Measurements from ENCODE around the gene MARCHF3.

MARCHF3 gene

DNA sequence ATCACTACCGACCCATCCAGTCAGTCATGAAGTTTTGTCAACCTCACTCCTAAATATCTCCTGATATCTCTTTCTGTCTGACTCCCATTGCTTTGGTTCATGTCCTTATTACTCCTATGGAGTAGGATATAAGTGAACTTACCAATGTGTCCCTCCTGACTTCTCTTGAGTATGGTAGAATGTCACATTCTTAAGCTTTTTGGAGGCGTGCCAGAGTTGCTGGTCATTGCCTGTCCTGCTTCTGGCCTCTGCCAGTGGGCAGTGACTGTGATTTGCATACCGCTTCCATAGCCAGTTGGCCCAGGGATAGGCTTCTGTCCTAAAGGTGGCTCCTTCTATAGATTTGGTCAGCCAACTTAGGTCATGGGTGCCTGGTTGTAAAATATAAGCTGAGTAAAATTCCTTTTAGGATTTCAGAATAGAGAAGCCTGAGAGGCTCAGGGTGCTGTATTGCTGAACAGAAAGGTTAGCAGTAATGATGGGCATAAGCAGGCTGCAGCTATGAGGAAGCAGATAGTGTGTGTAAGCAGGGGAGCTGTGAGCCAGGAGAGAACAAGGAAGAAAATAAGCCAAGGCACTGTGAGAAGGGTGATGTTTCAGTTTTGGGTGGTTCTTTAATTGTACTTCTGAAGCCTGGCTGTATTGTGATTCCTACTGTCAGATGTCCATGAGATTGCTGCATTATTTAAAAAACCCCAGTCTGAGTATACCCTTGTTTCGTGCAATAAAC, 16.1 kb upstream of the MARCHF3 start:
- no peak for TF ChIP-seq CTCF (IDR thresholded peaks at IDR 0.05; ENCODE audit: borderline replicate concordance, insufficient read depth, low read depth, low read length)
- no peak overlapping the region for H3K4me3 ChIP-seq (ENCODE audit: low read depth, low read length)

- no peak overlapping the region for H3K4me3 ChIP-seq (ENCODE audit: low read depth, low read length)
- no peak for TF ChIP-seq CTCF (IDR thresholded peaks at IDR 0.05; ENCODE audit: borderline replicate concordance, insufficient read depth, low read depth, low read length)
Observed at GRCh38 chr5:127042593-127042992, 12.2 kb upstream of the MARCHF3 start.

DNA sequence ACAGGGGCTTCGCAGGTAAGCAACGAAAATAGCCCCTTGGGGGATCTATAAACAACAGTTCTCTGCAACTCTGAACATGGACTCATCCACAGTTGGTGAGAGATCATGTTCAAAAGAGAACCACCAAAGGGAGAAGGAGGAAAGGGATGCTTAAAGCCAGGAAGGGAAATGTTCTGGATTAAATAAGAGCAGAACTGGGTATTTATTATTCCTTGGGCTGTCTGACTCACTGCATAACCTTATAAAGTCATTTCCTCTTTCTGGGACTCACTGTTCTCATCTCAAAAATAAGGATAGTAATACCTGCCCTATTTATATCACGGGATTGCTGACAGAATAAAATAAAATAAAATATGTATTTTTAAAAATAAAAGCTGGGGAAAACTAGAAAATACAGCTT, 11.2 kb upstream of the MARCHF3 start:
- TF ChIP-seq CTCF (IDR thresholded peaks at IDR 0.05; ENCODE audit: borderline replicate concordance, insufficient read depth, low read depth, low read length) = no peak
- no peak overlapping the region for H3K4me3 ChIP-seq (ENCODE audit: low read depth, low read length)

DNA sequence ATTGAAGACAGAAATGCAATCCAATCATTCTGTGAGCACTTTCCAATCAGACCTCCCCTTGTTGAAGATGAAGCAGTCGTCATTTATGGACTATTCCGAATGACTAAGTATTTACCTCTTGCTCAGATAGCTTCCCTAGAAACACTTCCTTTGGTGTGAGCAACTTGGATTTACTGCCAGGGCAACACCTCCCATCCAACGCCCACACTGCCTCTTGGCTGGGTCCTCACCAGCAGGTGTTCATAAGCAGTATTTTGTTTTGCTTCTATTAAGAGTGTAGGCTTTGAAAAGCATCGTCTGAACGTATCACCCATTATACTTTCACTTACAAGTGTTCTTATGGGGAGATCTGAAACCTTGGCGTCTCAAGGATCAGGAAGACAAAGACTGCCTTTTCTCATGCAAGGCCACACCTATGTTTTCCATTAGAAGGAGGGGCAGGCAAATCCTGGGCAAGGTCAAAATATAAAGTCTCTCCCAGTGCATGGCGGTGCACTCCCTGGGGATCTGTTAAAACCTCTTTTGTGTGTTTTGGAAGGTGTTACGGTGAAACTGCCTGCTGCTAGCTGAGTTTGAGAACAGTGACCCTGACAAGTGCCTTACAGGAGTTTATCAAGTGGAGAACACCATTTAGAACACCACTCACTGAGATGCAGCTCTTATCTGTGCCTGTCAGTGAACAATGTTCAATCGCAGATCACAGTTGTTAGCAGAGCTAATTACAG, 10.6 kb upstream of the MARCHF3 start:
- no peak for TF ChIP-seq CTCF (IDR thresholded peaks at IDR 0.05; ENCODE audit: borderline replicate concordance, insufficient read depth, low read depth, low read length)
- no peak overlapping the region for H3K4me3 ChIP-seq (ENCODE audit: low read depth, low read length)

GRCh38 chr5:127038550-127038949, 8.2 kb upstream of the MARCHF3 start:
- TF ChIP-seq CTCF (IDR thresholded peaks at IDR 0.05; ENCODE audit: borderline replicate concordance, insufficient read depth, low read depth, low read length) = no peak

DNA sequence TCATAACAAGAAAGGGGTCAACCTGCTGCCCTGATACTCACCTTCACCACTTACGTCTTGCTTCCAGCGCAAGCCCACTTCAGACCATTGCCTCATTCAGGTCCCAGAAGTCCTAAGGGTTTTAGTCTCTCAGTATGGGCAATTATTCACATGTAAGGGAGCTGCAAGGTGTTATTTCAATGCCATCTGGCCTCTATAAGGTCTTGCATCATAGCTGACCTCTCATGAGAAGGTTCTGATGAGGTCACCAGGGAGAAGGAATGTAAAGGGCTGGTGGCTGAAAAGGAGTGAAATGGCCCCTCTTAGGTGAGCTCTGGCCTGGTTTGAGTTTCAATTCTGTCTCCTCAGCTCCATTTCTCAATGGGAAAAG, 1.5 kb upstream of the MARCHF3 start:
- H3K4me3 ChIP-seq (ENCODE audit: low read depth, low read length) = no peak overlapping the region
- TF ChIP-seq CTCF (IDR thresholded peaks at IDR 0.05; ENCODE audit: borderline replicate concordance, insufficient read depth, low read depth, low read length) = no peak

More at GRCh38 chr5:127038550-127038949, 8.2 kb upstream of the MARCHF3 start:
- H3K4me3 ChIP-seq (ENCODE audit: low read depth, low read length) = no peak overlapping the region

Data from GM12875 (cell line).